ENCODE data around the gene SBK1. TPM values are rescaled to one million over a fixed set of nuclear protein-coding genes. Genes with fewer than 3 reads are reported as not detected.
A peak's percentile ranks its signal among the peaks of the same experiment; 100 is the strongest.

The SBK1 gene
- total RNA-seq, 1 donor from 2014 or later, result 0.80 TPM

DNA sequence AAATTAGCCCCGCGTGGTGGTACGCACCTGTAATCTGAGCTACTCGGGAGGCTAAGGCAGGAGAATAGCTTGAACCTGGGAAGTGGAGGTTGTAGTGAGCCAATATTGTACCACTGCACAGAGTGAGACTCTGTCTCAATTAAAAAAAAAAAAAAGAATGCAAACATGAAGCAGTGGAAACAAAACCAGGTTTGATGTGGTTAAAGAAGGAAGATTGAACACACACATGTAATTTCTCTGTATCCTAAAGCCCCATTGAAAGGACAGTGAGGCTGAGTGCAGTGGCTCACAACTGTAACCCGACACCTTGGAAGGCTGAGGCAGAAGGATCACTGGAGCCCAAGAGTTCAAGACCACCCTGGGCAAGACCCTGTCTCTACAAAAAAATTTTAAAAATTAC, 26.5 kb upstream of the SBK1 start:
- intact Hi-C loops (cut with micrococcal nuclease), result no loop called here
- H3K27me3 Mint-ChIP-seq (ENCODE audit: insufficient read depth), result peaks cover 22% of the 10 kb centered on the region
- no peaks in the 10 kb centered on the region for H3K4me1 Mint-ChIP-seq (ENCODE audit: low read depth)
- H3K36me3 Mint-ChIP-seq (ENCODE audit: low read depth), result no peaks in the 10 kb centered on the region
- no peak overlapping the region for H3K27ac Mint-ChIP-seq
- H3K9me3 Mint-ChIP-seq, result no peaks in the 10 kb centered on the region
- no peak for DNase-seq (ENCODE audit: low spot score)
- no peak overlapping the region for H3K4me3 Mint-ChIP-seq

DNA sequence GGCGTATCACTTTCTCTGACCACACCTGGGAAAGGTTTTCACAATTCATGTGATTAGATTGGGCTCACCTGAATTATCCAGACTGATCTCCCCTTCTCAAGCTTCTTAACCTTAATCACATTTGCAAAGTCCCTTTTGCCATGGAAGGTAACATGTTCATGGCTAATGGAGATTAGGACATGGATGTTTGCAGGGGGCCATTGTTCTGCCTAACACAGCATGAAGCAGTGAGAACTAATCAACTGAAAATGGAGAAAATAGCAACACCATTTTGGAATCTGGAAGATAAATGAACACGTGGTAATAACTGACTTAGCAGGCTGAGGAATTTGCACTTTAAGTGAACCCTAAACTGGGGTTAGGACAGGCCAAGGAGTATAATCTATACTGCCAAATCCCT, 25.0 kb upstream of the SBK1 start:
- H3K4me3 Mint-ChIP-seq, result no peak overlapping the region
- H3K27ac Mint-ChIP-seq, result no peak overlapping the region
- H3K27me3 Mint-ChIP-seq (ENCODE audit: insufficient read depth), result peaks cover 31% of the 10 kb centered on the region
- H3K36me3 Mint-ChIP-seq (ENCODE audit: low read depth), result no peaks in the 10 kb centered on the region
- no peaks in the 10 kb centered on the region for H3K4me1 Mint-ChIP-seq (ENCODE audit: low read depth)
- no peak for DNase-seq (ENCODE audit: low spot score)
- H3K9me3 Mint-ChIP-seq, result peaks cover 5% of the 10 kb centered on the region
- intact Hi-C loops (cut with micrococcal nuclease), result no loop called here

DNA sequence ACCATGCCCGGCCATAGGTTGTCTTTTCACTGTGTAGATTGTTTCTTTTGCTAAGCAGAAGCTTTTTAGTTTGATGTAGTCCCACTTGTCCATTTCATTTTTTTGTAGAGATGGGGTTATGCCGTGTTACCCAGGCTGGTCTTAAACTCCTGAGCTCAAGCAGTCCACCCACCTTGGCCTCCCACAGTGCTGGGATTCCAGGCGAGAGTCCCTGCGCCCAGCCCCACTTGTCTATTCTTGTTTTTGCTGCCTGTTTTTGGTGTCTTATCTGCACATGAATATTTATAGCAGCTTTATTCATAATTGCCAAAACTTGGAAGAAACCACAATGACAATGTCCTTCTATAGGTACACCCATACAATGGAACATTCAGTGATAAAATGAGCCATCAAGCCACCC, 18.8 kb upstream of the SBK1 start:
- no peak overlapping the region for H3K4me3 Mint-ChIP-seq
- H3K4me1 Mint-ChIP-seq (ENCODE audit: low read depth), result peaks cover 28% of the 10 kb centered on the region
- no peak for DNase-seq (ENCODE audit: low spot score)
- peaks cover 5% of the 10 kb centered on the region for H3K9me3 Mint-ChIP-seq
- intact Hi-C loops (cut with micrococcal nuclease), result no loop called here
- H3K27ac Mint-ChIP-seq, result no peak overlapping the region
- H3K36me3 Mint-ChIP-seq (ENCODE audit: low read depth), result no peaks in the 10 kb centered on the region
- H3K27me3 Mint-ChIP-seq (ENCODE audit: insufficient read depth), result peaks cover 28% of the 10 kb centered on the region

DNA sequence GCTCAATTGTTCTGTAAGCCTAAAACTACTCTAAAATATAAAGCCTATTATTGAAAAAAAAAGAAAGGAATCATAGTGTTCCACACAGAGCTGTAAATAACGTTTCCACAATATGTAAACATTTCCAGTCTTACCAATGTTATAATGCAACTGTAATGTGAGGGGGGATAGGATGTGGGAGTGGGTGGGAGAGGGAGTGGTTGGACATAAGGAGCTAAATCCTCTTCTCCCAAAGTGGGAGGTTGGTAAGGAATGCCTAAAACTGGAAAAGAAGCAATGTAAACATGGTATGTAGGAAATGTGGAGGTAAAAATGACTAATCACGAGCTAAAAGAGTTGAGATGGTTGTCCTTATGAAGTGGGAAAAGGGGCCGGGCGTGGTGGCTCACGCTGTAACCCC, 17.6 kb upstream of the SBK1 start:
- Mint-ChIP-seq H3K4me3 (no peak overlapping the region), H3K9me3 (peaks cover 5% of the 10 kb centered on the region), H3K4me1 (ENCODE audit: low read depth) (peaks cover 34% of the 10 kb centered on the region), H3K27ac (no peak overlapping the region), H3K27me3 (ENCODE audit: insufficient read depth) (peaks cover 28% of the 10 kb centered on the region), H3K36me3 (ENCODE audit: low read depth) (no peaks in the 10 kb centered on the region)
- intact Hi-C loops (cut with micrococcal nuclease), result no loop called here
- DNase-seq (ENCODE audit: low spot score), result no peak

DNA sequence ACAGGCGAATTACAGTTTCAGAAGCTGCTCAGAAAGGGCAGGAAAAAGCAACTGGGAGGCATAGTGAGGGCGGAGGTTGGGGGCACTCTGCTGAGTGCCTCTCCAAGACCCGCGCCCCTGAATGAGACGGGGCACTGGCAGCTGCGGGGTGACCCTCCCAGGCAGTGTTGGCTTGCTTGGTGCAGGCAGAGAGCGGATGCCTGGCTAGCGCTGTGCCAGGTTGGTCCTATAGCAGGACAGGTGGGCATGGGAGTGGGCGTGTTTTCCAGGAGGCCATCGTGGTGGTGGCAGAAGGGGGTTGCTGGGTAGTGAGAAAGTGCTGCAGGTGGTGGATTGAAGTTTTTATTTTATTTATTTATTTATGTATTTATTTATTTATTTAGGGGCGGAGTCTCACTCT, 16.0 kb upstream of the SBK1 start:
- Mint-ChIP-seq H3K4me3 (peak overlapping the region; percentile 56), H3K9me3 (peaks cover 2% of the 10 kb centered on the region), H3K36me3 (ENCODE audit: low read depth) (no peaks in the 10 kb centered on the region), H3K27me3 (ENCODE audit: insufficient read depth) (peaks cover 28% of the 10 kb centered on the region), H3K27ac (no peak overlapping the region), H3K4me1 (ENCODE audit: low read depth) (peaks cover 34% of the 10 kb centered on the region)
- intact Hi-C loops (cut with micrococcal nuclease), result no loop called here
- DNase-seq (ENCODE audit: low spot score), result no peak

DNA sequence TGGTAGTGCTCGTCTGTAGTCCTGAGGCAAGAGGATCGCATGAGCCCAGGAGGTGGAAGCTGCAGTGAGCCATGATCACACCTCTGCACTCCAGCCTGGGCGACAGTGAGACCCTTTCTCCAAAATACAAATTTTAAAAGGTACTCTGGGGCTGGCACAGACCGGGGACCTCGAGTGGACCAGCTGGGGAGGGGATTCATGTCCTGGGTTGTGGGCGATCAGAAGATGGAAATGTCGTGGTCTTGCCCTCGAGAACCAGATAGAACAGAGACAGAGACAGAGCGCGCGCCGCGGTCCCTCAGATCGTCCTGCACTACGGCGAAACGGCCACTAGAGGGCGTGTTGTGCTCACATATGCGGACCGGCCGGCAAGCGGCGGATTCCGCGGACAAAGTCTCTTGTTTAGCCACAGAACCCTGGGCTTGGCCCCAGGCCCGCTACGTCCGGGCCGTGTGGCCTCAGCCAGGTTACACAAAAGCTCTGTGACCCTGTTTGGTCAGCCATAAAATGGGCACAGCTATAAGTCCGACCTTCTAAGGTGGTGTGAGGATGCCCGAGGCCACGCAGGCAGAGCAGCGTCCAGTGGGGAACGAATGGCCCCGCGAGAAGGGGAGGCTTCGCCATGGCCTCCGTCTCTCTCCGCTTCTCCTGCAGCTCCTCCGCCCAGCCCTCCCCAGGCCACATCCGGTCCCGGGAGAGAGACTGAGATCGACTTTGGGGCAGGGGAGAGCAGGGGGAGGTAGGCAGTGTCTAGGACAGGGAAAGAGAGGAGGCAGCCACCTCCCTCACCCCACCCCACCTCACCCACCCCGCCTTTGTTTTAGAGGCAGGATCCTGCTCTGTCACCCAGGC, 14.6 kb upstream of the SBK1 start:
- DNase-seq (ENCODE audit: low spot score), result peak; percentile 76
- Mint-ChIP-seq H3K9me3 (no peaks in the 10 kb centered on the region), H3K27me3 (ENCODE audit: insufficient read depth) (peaks cover 19% of the 10 kb centered on the region), H3K4me1 (ENCODE audit: low read depth) (peaks cover 34% of the 10 kb centered on the region), H3K27ac (no peak overlapping the region), H3K36me3 (ENCODE audit: low read depth) (no peaks in the 10 kb centered on the region), H3K4me3 (peak overlapping the region; percentile 72)
- intact Hi-C loops (cut with micrococcal nuclease), result loop anchor here (1.0 kb wide), 2 partner anchors 40 to 65 kb away; no protein-coding TSS in a partner anchor

DNA sequence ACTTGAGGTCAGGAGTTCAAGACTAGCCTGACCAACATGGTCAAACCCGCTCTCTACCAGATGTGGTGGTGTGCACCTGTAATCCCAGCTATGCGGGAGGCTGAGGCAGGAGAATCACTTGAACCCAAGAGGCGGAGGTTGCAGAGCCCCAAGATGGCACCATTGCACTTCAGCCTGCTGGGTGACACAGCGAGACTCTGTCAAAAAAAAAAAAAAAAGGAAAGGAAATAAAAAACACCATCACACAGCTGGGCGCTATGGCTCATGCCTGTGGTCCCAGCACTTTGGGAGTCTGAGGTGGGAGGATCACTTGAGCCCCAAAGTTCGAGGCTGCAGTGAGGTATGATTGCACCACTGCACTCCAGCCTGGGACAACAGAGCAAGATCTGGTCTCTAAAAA, 13.3 kb upstream of the SBK1 start:
- Mint-ChIP-seq H3K27me3 (ENCODE audit: insufficient read depth) (peaks cover 17% of the 10 kb centered on the region), H3K9me3 (no peaks in the 10 kb centered on the region), H3K4me1 (ENCODE audit: low read depth) (peaks cover 34% of the 10 kb centered on the region), H3K36me3 (ENCODE audit: low read depth) (no peaks in the 10 kb centered on the region), H3K27ac (no peak overlapping the region), H3K4me3 (no peak overlapping the region)
- intact Hi-C loops (cut with micrococcal nuclease), result no loop called here
- no peak for DNase-seq (ENCODE audit: low spot score)

DNA sequence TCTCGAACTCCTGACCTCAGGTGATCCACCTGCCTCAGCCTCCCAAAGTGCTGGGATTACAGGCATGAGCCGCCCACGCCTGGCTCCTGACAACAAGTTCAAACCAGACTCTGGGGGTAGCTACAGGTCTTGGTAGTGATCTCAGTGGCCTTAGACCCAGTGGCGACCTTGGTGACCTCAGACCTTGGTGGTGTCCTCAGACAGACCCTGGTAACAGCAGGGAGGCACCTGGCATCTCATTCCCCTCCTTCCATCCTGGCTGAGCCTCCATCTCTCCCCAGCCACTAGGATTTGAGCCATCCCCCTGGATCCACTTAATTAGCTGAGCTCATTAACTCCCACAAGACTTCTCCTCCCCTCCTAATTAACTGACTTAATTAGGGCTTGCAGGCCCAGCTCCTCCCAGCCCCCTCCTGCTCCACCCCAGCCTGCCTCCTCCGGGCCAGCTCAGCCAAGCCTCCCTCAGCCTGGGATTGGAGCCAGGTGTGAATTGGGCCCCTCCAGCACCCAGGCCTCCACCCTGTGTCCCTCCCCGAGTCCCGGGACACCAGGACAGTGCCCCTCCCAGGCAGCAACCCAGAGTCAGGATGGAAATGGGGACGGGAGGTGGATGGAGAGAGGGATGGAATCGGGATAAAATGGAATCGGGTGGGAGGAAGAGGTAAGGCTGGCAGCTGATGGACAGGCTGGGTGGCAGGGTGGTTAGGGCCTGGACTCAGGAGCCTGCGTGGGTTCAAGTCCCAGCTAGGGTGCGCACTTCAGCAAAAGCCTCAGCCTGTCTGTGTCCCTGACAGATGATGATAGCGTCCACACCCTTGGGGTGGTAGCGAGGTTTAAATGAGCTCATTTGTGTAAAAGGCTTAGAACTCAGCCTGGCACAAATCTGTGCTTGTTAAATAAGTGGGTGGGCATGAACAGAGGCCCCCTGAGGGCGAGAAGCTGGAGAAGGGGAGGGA, 11.2 kb upstream of the SBK1 start:
- DNase-seq (ENCODE audit: low spot score), result no peak
- intact Hi-C loops (cut with micrococcal nuclease), result no loop called here
- H3K36me3 Mint-ChIP-seq (ENCODE audit: low read depth), result no peaks in the 10 kb centered on the region
- no peak overlapping the region for H3K27ac Mint-ChIP-seq
- H3K4me3 Mint-ChIP-seq, result no peak overlapping the region
- peaks cover 24% of the 10 kb centered on the region for H3K4me1 Mint-ChIP-seq (ENCODE audit: low read depth)
- H3K9me3 Mint-ChIP-seq, result no peaks in the 10 kb centered on the region
- H3K27me3 Mint-ChIP-seq (ENCODE audit: insufficient read depth), result peaks cover 8% of the 10 kb centered on the region

DNA sequence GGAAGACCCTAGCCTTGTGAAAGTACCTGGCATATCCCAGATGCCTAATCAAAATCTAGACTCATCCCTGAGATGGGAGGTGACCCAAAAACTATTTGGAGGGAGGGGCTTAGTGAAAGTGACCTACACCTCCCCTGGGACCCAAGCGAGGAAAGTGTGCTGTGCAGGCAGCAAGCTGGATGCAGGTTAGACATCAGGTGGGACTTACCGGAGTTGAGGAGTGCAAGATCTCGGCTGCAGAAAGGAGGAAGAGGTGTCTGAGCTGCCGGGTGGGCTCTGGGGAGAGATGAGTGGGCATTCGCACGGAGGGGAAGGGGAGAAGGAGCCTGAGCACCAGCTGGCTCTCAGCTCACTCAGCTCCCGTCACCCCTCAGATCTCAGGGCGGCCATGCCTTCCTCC, 10.3 kb upstream of the SBK1 start:
- H3K36me3 Mint-ChIP-seq (ENCODE audit: low read depth), result no peaks in the 10 kb centered on the region
- DNase-seq (ENCODE audit: low spot score), result no peak
- intact Hi-C loops (cut with micrococcal nuclease), result no loop called here
- no peak overlapping the region for H3K27ac Mint-ChIP-seq
- peaks cover 4% of the 10 kb centered on the region for H3K27me3 Mint-ChIP-seq (ENCODE audit: insufficient read depth)
- H3K4me1 Mint-ChIP-seq (ENCODE audit: low read depth), result peaks cover 16% of the 10 kb centered on the region
- no peak overlapping the region for H3K4me3 Mint-ChIP-seq
- no peaks in the 10 kb centered on the region for H3K9me3 Mint-ChIP-seq

DNA sequence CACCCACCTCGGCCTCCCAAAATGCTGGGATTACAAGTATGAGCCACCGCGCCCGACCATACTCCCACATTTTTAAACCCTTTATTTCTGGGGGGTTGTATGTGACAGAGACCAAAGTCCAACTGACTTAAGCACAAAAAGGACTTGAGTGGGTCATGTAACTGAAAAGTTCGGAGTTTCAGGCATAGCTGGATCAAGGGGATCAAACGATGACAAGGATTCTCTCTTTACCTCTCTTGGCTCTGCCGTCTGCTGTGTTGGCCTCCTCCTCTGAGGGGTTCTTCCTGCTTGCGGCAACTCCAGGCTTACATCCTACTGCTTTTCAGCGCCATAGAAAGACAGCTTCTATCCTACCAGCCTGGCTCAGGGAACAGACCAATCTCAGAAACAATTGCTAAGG, 9.2 kb upstream of the SBK1 start:
- peaks cover 11% of the 10 kb centered on the region for H3K4me1 Mint-ChIP-seq (ENCODE audit: low read depth)
- no peak overlapping the region for H3K4me3 Mint-ChIP-seq
- intact Hi-C loops (cut with micrococcal nuclease), result no loop called here
- no peak overlapping the region for H3K27ac Mint-ChIP-seq
- H3K9me3 Mint-ChIP-seq, result no peaks in the 10 kb centered on the region
- H3K36me3 Mint-ChIP-seq (ENCODE audit: low read depth), result no peaks in the 10 kb centered on the region
- no peaks in the 10 kb centered on the region for H3K27me3 Mint-ChIP-seq (ENCODE audit: insufficient read depth)
- DNase-seq (ENCODE audit: low spot score), result no peak

DNA sequence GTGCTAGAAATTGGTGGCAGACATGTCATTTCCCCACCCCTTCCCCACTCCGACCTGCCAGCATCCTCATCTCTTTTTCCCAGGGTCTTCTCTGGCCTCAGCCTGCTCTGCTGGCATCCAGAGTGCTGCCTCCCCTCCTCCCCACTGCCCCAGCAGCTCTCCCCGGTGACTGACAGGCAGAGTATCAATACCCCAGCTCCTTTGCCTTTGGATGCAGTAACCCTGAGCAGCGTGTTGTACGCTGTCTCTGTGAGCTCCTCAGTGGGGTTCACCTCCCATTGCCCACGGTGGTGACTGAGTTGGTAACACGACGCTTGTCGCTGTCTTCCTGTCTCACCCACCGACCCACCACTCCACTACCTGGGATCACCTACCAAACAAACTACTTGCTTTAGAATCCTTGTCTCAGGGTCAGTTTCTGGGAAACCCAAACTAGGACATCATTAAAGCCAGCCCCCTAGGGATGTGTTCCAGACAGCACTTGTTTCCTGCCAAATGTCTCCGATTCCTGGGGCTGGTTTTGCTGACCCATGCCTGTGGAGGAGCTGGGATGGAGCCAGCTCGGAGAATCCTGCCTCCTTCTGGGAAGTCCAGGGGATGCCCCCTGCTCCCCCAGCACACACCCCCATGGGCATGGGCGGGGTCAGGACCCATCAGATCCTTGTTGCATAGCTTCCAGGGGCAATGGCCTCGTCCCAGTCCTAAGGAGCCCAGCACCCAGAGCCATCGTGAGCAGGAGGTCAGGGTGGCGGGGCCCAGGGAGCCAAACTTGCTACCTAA, 8.3 kb upstream of the SBK1 start:
- DNase-seq (ENCODE audit: low spot score), result no peak
- Mint-ChIP-seq H3K27ac (no peak overlapping the region), H3K9me3 (no peaks in the 10 kb centered on the region), H3K4me1 (ENCODE audit: low read depth) (peaks cover 15% of the 10 kb centered on the region), H3K36me3 (ENCODE audit: low read depth) (no peaks in the 10 kb centered on the region), H3K4me3 (no peak overlapping the region), H3K27me3 (ENCODE audit: insufficient read depth) (peaks cover 3% of the 10 kb centered on the region)
- intact Hi-C loops (cut with micrococcal nuclease), result no loop called here

DNA sequence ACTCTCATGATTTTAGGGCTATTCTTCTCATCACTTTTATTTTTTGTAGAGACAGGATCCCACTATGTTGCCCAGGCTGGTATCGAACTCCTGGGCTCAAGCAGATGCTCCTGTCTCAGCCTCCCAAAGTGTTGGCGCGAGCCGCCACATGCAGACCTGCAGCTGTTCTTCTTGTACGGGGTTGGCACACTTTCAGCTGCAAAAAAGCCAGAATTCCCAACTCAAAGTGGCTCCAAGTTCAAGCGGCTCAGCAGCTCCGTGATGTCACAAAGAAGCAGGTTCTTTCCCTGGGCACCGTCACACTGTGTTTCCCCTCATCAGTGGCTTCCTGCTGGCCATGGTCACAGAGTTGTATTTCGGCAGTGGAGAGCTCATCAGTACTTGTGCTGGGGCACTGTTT, 6.7 kb upstream of the SBK1 start:
- Mint-ChIP-seq H3K4me1 (ENCODE audit: low read depth) (peaks cover 17% of the 10 kb centered on the region), H3K27me3 (ENCODE audit: insufficient read depth) (peaks cover 3% of the 10 kb centered on the region), H3K27ac (no peak overlapping the region), H3K4me3 (no peak overlapping the region), H3K9me3 (no peaks in the 10 kb centered on the region), H3K36me3 (ENCODE audit: low read depth) (no peaks in the 10 kb centered on the region)
- intact Hi-C loops (cut with micrococcal nuclease), result no loop called here
- no peak for DNase-seq (ENCODE audit: low spot score)

Data from activated T-helper 1 cell treated with anti-CD3 and anti-CD28 coated beads, Interleukin-12 subunit alpha, Interleukin-12 subunit beta, Interleukin-2, Interleukin-4 antibody, amounts not matched to agents 30 ng/mL and 10 ng/mL and 1 ng/mL, durations not matched to agents 14 hours and 24 hours and 36 hours (primary cell).